ENCODE results near the gene LONP1. TPM values are rescaled to one million over a fixed set of nuclear protein-coding genes. Genes with fewer than 3 reads are reported as not detected.

The LONP1 gene
- polyA plus RNA-seq, 1 of the 3 experiments (the other 2 are of a cell fraction) = 111 TPM

- no peaks in the 10 kb centered on the region for H3K9me2 ChIP-seq
- no peak for TF ChIP-seq RFX5 (IDR thresholded peaks at IDR 0.05; ENCODE audit: low read length)
- no peak for TF ChIP-seq GATA2 (CRISPR knock-in tag; IDR thresholded peaks at IDR 0.05)
- TF ChIP-seq NFIC (IDR thresholded peaks at IDR 0.05; ENCODE audit: borderline replicate concordance) = no peak
- no peak for TF ChIP-seq GABPA (IDR thresholded peaks at IDR 0.05; ENCODE audit: low read depth)
- TF ChIP-seq RCOR1 (IDR thresholded peaks at IDR 0.05; ENCODE audit: low read length) = no peak
- TF ChIP-seq PBX3 (IDR thresholded peaks at IDR 0.05) = no peak
- TF ChIP-seq SIN3A (IDR thresholded peaks at IDR 0.05; ENCODE audit: borderline replicate concordance, low read depth, low read length) = no peak
- TF ChIP-seq IRF3 (IDR thresholded peaks at IDR 0.05; ENCODE audit: low read depth, low read length) = no peak
- TF ChIP-seq FOXM1 (IDR thresholded peaks at IDR 0.05; ENCODE audit: low read depth) = no peak
- no peak for TF ChIP-seq MEF2A (IDR thresholded peaks at IDR 0.05; ENCODE audit: borderline replicate concordance, low read depth)
- H3K4me1 ChIP-seq (ENCODE audit: control insufficient read depth in 1 of 2, insufficient read depth in 2 of 2, low read depth in 1 of 2, low read length in 1 of 2) = peaks cover 10 to 13% of the 10 kb centered on the region in 2 experiments; a peak in 3 of 4 replicates
- H3K4me3 ChIP-seq (ENCODE audit: low read depth in 2 of 2, low read length in 1 of 2) = peak overlapping the region; percentile 84 to 95
- H3K4me2 ChIP-seq = peak overlapping the region; percentile 100
- H4K20me1 ChIP-seq (ENCODE audit: insufficient read depth) = peaks cover 18% of the 10 kb centered on the region
- H2AFZ ChIP-seq (ENCODE audit: low read depth) = no peak overlapping the region
- H3K9me3 ChIP-seq = no peaks in the 10 kb centered on the region
- 1% methylated on average over 21 of the region's 58 CpGs for WGBS (ENCODE audit: low lambda C conversion rate)
- peaks cover 0 to 5% of the 10 kb centered on the region in 2 experiments for H3K36me3 ChIP-seq (replicated peaks in 1 of 2; ENCODE audit: control insufficient read depth in 1 of 2, insufficient read depth in 2 of 2, low read length in 1 of 2)
- ChIA-PET CTCF (interaction anchor here (0.7 to 4.1 kb wide), 10 partner anchors 11 to 99 kb away, joined by 3 to 31 read pairs (median 4); partner anchors contain the start of gene RPL36), POLR2A (interaction anchor here (0.6 to 1.8 kb wide), 8 partner anchors 12 to 80 kb away, joined by 3 to 12 read pairs (median 4); partner anchors contain the start of gene RPL36)
- H3K79me2 ChIP-seq (ENCODE audit: insufficient read depth) = peaks cover 54% of the 10 kb centered on the region
- DNase-seq = no peak
- H3K27me3 ChIP-seq (ENCODE audit: insufficient read depth) = no peaks in the 10 kb centered on the region
- H3K27ac ChIP-seq (ENCODE audit: low read depth in 2 of 2, low read length in 1 of 2) = peak overlapping the region; percentile 90 to 97
- H3F3A ChIP-seq (replicated peaks; ENCODE audit: insufficient read depth) = peaks cover 13% of the 10 kb centered on the region
- peak overlapping the region; percentile 96 for H3K9ac ChIP-seq
Measured at GRCh38 chr19:5719274-5719960, 529 bp downstream of the LONP1 start.

- Histone ChIP-seq H3K79me2 (ENCODE audit: insufficient read depth) (peaks cover 61% of the 10 kb centered on the region), H3K4me3 (ENCODE audit: low read depth in 2 of 2, low read length in 1 of 2) (peak overlapping the region; percentile 84 to 95), H3K9me2 (no peaks in the 10 kb centered on the region), H4K20me1 (ENCODE audit: insufficient read depth) (peaks cover 18% of the 10 kb centered on the region), H3K9me3 (no peaks in the 10 kb centered on the region), H3F3A (replicated peaks; ENCODE audit: insufficient read depth) (peaks cover 13% of the 10 kb centered on the region), H3K9ac (peak overlapping the region; percentile 96), H3K4me2 (peak overlapping the region; percentile 100), H3K4me1 (ENCODE audit: control insufficient read depth in 1 of 2, insufficient read depth in 2 of 2, low read depth in 1 of 2, low read length in 1 of 2) (peaks cover 10 to 13% of the 10 kb centered on the region in 2 experiments; a peak in 3 of 4 replicates), H2AFZ (ENCODE audit: low read depth) (no peak overlapping the region), H3K27ac (ENCODE audit: low read depth in 2 of 2, low read length in 1 of 2) (peak overlapping the region; percentile 90 to 97; a peak in 3 of 4 replicates), H3K36me3 (replicated peaks in 1 of 2; ENCODE audit: control insufficient read depth in 1 of 2, insufficient read depth in 2 of 2, low read length in 1 of 2) (peaks cover 2 to 9% of the 10 kb centered on the region in 2 experiments), H3K27me3 (ENCODE audit: insufficient read depth) (no peaks in the 10 kb centered on the region)
- ChIA-PET CTCF (interaction anchor here (4.1 kb wide), 1 partner anchor 28 kb away, joined by 31 read pairs; the partner anchor contains the start of gene RPL36), POLR2A (interaction anchor here (1.0 to 1.8 kb wide), 4 partner anchors 12 to 81 kb away, joined by 4 to 12 read pairs (median 6); partner anchors contain the start of gene RPL36)
- 7% methylated on average over 11 of the region's 11 CpGs for WGBS (ENCODE audit: low lambda C conversion rate)
- no peak for DNase-seq
- TF ChIP-seq PBX3 (IDR thresholded peaks at IDR 0.05) (no peak), FOSL2 (IDR thresholded peaks at IDR 0.05; ENCODE audit: borderline replicate concordance, low read depth) (no peak), SMC3 (IDR thresholded peaks at IDR 0.05; ENCODE audit: low read depth, low read length) (no peak), EZH2phosphoT487 (IDR thresholded peaks at IDR 0.05; ENCODE audit: borderline replicate concordance, low read depth) (no peak), YY1 (IDR thresholded peaks at IDR 0.05; ENCODE audit: low read depth) (no peak), TAF1 (IDR thresholded peaks at IDR 0.05; ENCODE audit: borderline replicate concordance, low read depth, low read length) (peak; percentile 29; the same call in 1 of the 2 replicates), FOXJ3 (CRISPR knock-in tag; IDR thresholded peaks at IDR 0.05) (no peak), POLR2AphosphoS5 (IDR thresholded peaks at IDR 0.05; ENCODE audit: low read depth, low read length) (peak; percentile 55; the same call in 1 of the 2 replicates), RAD21 (IDR thresholded peaks at IDR 0.05; ENCODE audit: low read length) (no peak), USF2 (IDR thresholded peaks at IDR 0.05; ENCODE audit: borderline replicate concordance, low read depth, low read length) (no peak), RFX5 (IDR thresholded peaks at IDR 0.05; ENCODE audit: low read length) (no peak), MEF2A (IDR thresholded peaks at IDR 0.05; ENCODE audit: borderline replicate concordance, low read depth) (no peak), GATA2 (CRISPR knock-in tag; IDR thresholded peaks at IDR 0.05) (no peak), MXI1 (IDR thresholded peaks at IDR 0.05; ENCODE audit: low read depth, low read length) (no peak)
Measured at GRCh38 chr19:5718579-5719273, 1.2 kb downstream of the LONP1 start.
